ENCODE measurements around the gene AHNAK.

AHNAK gene

DNA sequence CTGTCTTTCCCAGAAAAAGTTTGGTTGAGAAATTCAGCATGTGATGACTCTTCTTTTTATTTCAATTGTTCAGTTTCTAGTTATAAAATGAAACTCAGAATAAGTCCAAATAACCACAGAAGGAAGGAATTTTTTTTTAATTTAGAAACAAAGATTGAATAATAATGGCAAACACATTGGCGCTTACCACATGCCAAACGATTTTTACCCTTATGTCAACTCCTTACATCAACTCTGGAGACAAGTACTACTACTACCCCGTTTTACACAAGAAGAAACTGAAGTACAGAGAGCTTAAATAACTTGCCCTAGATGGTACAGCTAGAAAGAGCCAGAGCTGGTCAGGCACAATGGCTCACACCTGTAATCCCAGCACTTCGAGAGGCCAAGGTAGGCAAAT is 52.4 kb downstream of the AHNAK start:
- no peak for DNase-seq

DNA sequence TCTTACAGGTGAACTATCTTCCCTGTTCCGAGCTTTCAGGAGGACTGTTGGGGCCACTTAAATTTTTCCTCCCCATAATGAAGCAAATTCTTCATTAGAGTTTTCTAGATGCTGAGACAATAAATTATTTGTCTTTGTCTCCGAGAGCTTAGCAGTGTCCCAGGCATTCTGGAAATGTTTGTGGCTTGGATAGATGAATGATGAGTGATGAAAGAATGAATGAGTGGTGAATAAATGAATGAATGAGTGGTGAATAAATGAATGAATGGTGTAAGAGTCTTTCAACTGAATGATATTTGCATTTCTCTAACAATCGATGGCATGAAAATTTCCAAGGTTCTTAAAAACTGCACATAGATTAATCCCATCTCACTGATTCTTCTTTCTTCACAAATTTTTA is 52.8 kb downstream of the AHNAK start:
- DNase-seq, result no peak

DNA sequence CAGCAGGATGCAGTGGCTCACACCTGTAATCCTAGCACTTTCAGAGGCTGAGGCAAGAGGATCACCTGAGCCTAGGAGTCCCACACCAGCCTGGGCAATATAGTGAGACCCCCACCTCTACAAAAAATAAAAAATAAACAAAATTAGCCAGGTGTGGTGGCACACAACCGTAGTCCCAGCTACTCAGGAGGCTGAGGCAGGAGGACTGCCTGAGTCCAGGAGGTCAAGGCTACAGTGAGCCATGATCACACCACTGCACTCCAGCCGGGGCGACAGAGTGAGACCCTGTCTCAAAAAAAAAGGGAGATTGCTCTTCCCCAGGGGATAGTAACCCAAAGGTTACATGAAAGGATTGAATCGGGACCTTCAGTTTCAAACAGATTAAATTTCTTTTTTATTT is 54.0 kb downstream of the AHNAK start:
- no peak for DNase-seq

DNA sequence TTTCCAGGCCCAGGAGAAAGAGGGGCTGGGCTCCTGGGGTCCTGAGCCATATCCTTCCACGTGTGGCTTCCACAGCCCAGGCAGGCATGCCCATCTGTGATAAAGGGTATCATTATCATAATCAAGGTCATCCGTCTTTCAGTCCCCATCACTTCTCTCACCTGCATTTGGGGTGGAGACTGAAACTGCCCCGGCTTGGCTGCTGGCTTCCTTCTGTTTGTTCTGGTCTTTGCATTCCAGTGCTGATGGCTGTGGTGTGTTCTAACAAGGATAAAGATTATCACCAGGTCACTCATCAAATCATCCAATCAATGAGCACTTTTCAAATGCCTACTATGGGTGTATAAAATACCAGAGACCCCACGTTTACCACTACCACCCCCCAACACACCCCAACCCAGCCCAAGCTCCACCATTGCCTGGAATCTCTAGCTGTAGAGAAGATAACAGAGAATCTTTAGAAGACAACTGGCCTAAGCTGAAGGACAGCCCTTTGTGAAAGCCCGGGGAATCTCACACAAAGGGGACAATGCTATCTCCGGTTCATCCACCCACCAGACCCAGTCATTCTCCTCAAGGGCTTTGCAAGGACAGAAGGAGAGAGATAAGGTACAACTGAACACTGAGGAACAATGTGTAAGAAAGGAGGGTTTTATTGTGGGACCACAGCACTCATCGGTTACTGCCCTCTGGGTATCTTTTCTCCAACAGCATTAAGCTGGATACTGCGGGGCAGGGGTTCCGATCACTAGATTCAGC is 54.9 kb downstream of the AHNAK start:
- DNase-seq, result no peak

DNA sequence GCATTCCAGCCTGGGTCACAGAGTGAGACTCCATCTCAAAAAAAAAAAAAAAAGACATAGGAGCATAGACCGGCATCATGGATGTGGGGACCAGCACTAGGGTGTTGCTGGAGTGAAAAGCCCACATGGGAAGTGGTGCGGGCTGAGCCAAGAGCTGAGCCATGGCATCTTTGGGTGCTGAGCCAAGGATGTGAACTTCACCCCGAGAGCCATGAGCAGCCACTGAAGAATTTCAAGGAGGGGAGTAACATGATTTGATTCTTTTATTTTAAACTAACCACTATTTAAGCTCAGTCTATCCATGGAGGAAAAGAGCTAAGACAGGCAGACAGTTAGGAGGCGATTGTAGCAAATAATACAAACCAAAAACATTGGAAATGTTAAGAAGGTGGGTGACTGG is 57.4 kb downstream of the AHNAK start:
- DNase-seq, result no peak

DNA sequence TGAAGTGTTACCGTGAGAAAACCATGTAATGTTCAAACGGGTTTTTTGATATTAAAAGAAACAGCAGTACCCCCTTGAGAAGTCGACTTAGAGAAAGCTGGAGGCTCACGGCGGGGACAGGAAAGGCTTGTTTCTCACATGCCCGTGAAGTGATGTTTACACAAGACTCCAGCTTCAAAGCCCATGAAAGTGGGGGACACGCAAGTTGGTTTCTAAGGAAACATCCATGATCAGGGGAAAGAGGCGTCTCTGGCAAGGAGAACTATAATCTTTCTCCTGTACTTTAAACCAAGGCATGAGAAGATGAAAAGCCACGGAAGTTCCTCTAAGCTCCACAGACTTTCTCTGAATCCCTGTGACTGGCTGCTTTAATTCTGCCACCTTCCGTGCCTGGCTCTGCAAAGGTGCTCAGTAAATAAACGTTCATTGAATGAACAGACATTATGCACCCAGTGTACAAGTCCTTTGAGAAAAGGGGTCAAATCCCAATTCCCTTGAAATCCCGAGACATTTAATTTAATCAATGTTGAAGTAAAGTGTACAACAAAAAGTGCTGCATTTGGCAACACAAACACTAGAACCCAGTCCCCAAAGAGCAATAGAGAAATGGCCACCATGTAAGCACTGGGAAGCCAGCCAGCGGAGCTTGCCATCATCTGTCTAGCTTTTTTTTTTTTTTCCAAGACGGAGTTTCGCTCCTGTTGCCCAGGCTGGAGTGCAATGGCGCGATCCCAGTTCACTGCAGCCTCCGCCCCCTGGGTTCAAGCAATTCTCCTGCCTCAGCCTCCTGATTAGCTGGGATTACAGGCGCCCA is 58.7 kb downstream of the AHNAK start:
- no peak for DNase-seq

GRCh38 chr11:62487136-62487535 is 59.5 kb downstream of the AHNAK start:
- DNase-seq, result no peak

- DNase-seq, result no peak
These were observed 62.3 kb downstream of the AHNAK start for GRCh38 chr11:62484352-62484751.

DNA sequence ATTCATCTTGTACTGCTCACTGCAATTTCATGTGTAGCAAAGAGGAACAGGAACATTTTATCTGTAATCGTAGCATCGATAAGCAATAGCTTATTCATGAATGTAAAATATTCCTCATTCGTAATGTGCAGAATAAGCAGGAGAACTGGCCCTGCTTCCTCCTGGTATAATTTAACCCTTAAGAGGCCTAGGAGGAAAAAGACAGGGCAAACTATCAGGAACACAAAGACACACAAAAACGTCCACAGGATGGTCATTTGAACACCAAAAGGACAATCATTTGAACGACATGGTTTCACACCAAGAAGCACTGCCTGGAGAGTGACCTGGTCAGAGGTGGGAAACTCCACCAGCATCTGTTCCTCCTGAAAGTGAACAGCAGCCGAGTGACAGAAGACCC is 63.9 kb downstream of the AHNAK start:
- no peak for DNase-seq

- no peak for DNase-seq
These were observed 66.9 kb downstream of the AHNAK start for GRCh38 chr11:62479631-62480201.

- no peak for DNase-seq
These were observed 68.7 kb downstream of the AHNAK start for GRCh38 chr11:62477927-62478326.

- DNase-seq, result no peak
These were observed 74.3 kb downstream of the AHNAK start for GRCh38 chr11:62472063-62472884.

DNA sequence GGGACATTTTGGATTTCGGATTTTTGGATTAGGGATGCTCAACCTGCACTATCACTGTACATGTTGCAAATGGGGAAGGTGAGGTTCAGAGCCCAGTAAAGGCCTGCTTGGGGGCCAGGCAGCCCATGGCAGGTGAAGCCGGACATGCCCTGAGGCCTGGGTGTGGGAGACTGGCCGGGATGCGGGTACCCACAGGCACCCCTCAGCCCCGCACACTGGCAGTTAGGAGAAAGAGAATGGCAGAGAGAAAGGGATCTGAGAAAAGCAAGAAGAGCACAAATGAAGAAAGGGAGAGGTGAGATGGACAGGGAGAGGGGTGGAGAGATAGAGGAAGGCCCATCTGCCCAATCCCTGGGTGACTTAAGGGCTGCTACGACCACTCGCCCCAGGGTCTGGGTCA is 75.0 kb downstream of the AHNAK start:
- no peak for DNase-seq

GRCh38 chr11:62468577-62468976 is 78.0 kb downstream of the AHNAK start:
- no peak for DNase-seq

DNA sequence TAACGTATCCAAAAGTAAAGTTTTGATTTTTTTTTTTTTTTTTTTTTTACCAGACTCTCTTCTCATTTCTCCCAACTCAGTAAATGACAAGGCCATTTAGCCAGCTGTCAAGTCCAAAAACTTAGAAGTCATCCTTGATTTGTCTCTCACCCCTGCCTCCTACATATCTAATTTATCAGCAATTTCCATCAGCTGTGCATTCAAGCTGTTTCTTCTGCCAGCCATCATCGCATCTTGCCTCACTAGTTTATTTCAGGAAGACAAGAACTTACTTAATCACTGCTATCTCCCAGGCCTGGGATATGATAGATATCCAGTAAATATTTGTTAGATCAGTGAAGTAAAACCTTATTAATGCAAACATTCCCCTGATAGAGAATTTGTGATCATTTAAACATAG is 80.2 kb downstream of the AHNAK start:
- DNase-seq, result no peak

DNA sequence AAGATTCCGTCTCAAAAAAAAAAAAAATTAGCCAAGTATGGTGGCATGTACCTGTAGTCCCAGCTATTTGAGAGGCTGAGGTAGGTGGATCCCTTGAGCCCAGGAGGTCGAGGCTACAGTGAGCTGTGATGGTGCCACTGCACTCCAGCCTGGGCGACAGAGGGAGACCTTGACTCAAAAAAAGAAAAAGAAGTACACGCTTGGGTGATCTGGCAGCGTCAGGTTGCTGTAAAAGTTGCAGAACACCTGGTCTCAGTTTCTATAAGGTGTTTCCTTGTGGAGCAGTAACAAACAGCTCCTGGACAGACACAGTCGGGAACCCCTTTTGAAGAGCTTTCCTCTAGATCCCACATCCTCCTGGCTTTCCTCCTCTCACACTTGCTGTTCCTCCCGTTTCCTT is 82.0 kb downstream of the AHNAK start:
- no peak for DNase-seq

- DNase-seq, result no peak
These were observed 83.5 kb downstream of the AHNAK start for GRCh38 chr11:62463121-62463542.

DNA sequence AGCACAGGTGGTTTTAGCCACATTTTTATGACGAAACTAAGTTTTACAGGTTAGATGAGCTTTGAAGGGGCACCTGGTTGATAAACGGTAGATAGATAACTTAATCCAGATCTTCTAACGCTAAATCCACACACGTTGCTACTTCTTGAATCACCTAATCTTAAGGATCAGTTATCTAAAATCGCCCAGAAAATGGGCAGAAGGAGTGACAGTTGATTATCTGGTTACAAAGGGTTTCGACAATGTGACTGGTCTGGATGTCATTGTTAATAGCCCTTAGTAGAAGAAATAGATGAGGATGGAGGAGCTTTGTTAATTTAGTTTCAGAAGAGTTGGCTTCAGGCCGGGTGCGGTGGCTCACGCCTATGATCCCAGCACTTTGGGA is 84.1 kb downstream of the AHNAK start:
- DNase-seq, result no peak

- no peak for DNase-seq
These were observed 84.7 kb downstream of the AHNAK start for GRCh38 chr11:62461740-62462507.

DNA sequence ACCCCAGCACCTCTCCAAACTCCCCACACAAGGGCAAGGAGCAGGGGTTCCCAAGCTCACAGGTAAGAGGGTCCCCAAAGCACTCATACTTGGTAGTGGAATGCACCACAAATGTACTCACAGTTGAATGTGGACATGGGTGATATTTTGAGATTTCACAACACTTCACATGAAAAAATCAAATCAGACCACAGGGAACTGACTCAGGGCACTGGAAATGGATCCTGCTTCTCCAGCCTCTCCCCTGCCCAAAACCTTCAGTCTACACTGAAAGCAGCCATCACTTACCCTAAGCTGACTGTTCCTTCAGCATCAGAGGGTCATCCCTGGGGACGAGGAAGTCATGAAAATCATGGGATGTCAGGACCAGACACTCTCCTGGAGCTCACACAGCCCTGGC is 87.5 kb downstream of the AHNAK start:
- no peak for DNase-seq

DNA sequence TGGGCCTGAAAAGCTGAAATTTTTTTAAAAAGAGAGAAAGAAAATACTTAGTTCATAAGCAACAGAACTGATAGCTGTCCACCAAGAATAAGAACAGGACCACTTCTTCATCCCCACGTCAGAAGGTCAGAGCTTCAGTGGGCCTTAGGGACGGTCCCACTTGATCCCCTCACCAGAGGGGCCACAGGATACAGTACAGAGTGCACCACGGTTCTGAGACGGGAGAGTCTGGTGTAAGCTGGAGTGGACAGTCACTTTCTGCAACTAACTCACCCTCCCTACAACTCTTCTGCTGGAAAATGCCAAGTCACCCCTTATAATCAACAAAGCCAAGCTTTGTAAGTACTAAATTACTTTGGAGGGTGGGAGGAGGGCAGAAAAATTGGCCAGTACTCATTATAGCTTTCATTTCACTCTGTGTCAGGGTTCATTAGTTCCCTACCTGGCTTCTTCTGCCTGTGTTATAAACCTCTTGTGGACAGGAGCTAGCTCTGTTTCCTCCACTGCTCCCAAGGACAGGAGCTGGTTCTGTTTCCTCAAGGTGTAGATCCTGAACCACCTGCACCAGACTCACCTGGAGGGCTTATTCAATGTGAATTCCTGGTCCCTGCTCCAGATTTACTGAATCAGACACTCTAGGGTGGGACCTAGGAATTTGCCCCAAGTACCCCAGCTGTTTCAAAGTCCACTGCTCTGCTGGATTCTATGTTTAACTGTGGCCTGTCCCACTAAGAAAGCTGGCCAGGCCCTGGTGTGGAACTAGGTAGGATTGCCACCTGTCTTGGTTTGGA is 88.2 kb downstream of the AHNAK start:
- DNase-seq, result no peak

DNA sequence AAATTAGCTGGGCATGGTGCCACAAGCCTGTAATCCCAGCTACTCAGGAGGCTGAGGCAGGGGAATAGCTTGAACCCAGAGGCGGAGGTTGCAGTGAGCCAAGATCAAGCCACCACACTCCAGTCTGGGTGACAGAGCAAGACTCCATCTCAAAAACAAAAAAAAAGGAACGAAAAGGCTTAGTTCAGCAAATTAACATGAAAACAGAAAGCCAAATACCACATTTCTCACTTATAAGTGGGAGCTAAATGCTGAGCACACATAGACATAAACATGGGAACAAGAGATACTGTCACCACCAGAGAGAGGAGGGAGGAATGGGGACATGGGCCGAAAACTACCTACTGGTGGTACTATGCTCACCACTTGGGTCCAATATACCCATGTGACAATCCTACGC is 89.1 kb downstream of the AHNAK start:
- DNase-seq, result no peak
